SK-N-SH (cell line): ENCODE results near the gene NTNG1. TPM values are rescaled to one million over a fixed set of nuclear protein-coding genes. Genes with fewer than 3 reads are reported as not detected.

Experiments used
- CTCF ChIA-PET: fragments of 300-600, 350-600 bp; formaldehyde crosslinking; extraction: SDS; loops from one replicate; lab custom pipeline; 2021; lab: Yijun Ruan, JAX
- POLR2A ChIA-PET: fragments of 350-600 bp; sonication (Branson Sonifier 250); formaldehyde crosslinking; extraction: SDS; loops from one replicate; lab custom pipeline; 2020; ENCODE audit warnings: antibody characterized with exemption, inconsistent platforms; lab: Yijun Ruan, JAX
- DNase-seq: peaks from one replicate; pipeline ENCODE4 v3.0.0; 2012
- H2AFZ ChIP-seq: fragments of 200-600 bp; sonication (generic); 2 replicates; pipeline ENCODE4 v1.8.1; 2016; ENCODE audit warnings: antibody characterized with exemption, mild to moderate bottlenecking, low read depth
- H3F3A ChIP-seq: fragments of 200-600 bp; sonication (generic); replicated peaks from 2 replicates; pipeline ENCODE3; 2016; ENCODE audit warnings: antibody characterized with exemption, mild to moderate bottlenecking; ENCODE audit not compliant: insufficient read depth
- H3K27ac ChIP-seq, 2 experiments: fragments of 200-500 bp in 1 of 2; fragments of 200-600 bp in 1 of 2; sonication (Bioruptor generic) in 1 of 2; sonication (generic), shearing (Covaris generic) in 1 of 2; 2 replicates each; pipeline versions ENCODE4 v1.5.1 to v1.6.1; 2014 to 2016; ENCODE audit warnings: low read depth in 2 of 2, inconsistent platforms in 1 of 2, low read length in 1 of 2, mild to moderate bottlenecking in 1 of 2, mixed read lengths in 1 of 2
- H3K27me3 ChIP-seq: fragments of 200-600 bp; sonication (generic), shearing (Covaris generic); 2 replicates; pipeline ENCODE4 v1.6.1; 2016; ENCODE audit warnings: mixed run types; ENCODE audit not compliant: insufficient read depth
- H3K36me3 ChIP-seq, 2 experiments: fragments of 200-500 bp in 1 of 2; fragments of 200-600 bp in 1 of 2; sonication (Bioruptor generic) in 1 of 2; sonication (generic) in 1 of 2; replicated peaks in 1 of 2; 2 replicates each; pipeline versions ENCODE3 to v1.5.1; 2014 to 2016; ENCODE audit warnings: low read length in 1 of 2, mild to moderate bottlenecking in 1 of 2; ENCODE audit not compliant: insufficient read depth in 2 of 2, control insufficient read depth in 1 of 2
- H3K4me1 ChIP-seq, 2 experiments: fragments of 200-500 bp in 1 of 2; fragments of 200-600 bp in 1 of 2; sonication (Bioruptor generic) in 1 of 2; sonication (generic), shearing (Covaris generic) in 1 of 2; 2 replicates each; pipeline versions ENCODE4 v1.5.1 to v1.6.1; 2014 to 2016; ENCODE audit warnings: low read depth in 1 of 2, low read length in 1 of 2, mixed run types in 1 of 2; ENCODE audit not compliant: insufficient read depth in 2 of 2, control insufficient read depth in 1 of 2
- H3K4me2 ChIP-seq: fragments of 200-600 bp; sonication (generic), shearing (Covaris generic); 2 replicates; pipeline ENCODE4 v1.6.1; 2017; ENCODE audit warnings: mixed run types
- H3K4me3 ChIP-seq, 2 experiments: fragments of 200-500 bp in 1 of 2; fragments of 200-600 bp in 1 of 2; sonication (Bioruptor generic) in 1 of 2; sonication (generic), shearing (Covaris generic) in 1 of 2; 2 replicates each; pipeline versions ENCODE4 v1.5.1 to v1.8.1; 2014 to 2016; ENCODE audit warnings: low read depth in 2 of 2, inconsistent platforms in 1 of 2, low read length in 1 of 2, mild to moderate bottlenecking in 1 of 2, mixed read lengths in 1 of 2, moderate library complexity in 1 of 2
- H3K79me2 ChIP-seq: fragments of 200-600 bp; sonication (generic); 2 replicates; pipeline ENCODE4 v1.8.1; 2017; ENCODE audit warnings: mild to moderate bottlenecking; ENCODE audit not compliant: insufficient read depth
- H3K9ac ChIP-seq: fragments of 200-600 bp; sonication (generic); 2 replicates; pipeline ENCODE4 v1.6.1; 2017; ENCODE audit warnings: mixed run types
- H3K9me2 ChIP-seq: fragments of 200-600 bp; sonication (generic); 2 replicates; pipeline ENCODE4 v1.6.1; 2017; ENCODE audit warnings: mixed run types
- H3K9me3 ChIP-seq: fragments of 200-600 bp; sonication (generic); 2 replicates; pipeline ENCODE4 v1.6.1; 2017; ENCODE audit warnings: mixed run types, mild to moderate bottlenecking, moderate library complexity
- H4K20me1 ChIP-seq: fragments of 200-600 bp; sonication (generic); 2 replicates; pipeline ENCODE4 v1.6.1; 2017; ENCODE audit warnings: mild to moderate bottlenecking, mixed run types; ENCODE audit not compliant: insufficient read depth
- CHD2 ChIP-seq: fragments of 150-350 bp; IDR thresholded peaks from 2 replicates; pipeline ENCODE4 v1.6.1; 2018; ENCODE audit warnings: low read length; ENCODE audit not compliant: partially characterized antibody
- EP300 ChIP-seq, 2 experiments: IDR thresholded peaks; 2 replicates each; pipeline versions ENCODE4 v1.4.0 to v1.6.1; 2012; ENCODE audit warnings: borderline replicate concordance in 1 of 2, low read depth in 1 of 2, low read length in 1 of 2
- EZH2phosphoT487 ChIP-seq: fragments of 200-600 bp; sonication (generic); IDR thresholded peaks from 2 replicates; pipeline ENCODE4 v1.6.1; 2017; ENCODE audit warnings: low read depth, mixed run types, mild to moderate bottlenecking, antibody characterized with exemption, moderate library complexity, borderline replicate concordance
- GATA2 ChIP-seq: sonication (generic); formaldehyde crosslinking; IDR thresholded peaks from 2 replicates; pipeline ENCODE4 v1.5.0; 2020; ENCODE audit warnings: mild to moderate bottlenecking, missing genetic modification reagents
- MXI1 ChIP-seq: IDR thresholded peaks from 2 replicates; pipeline ENCODE4 v1.6.1; 2012; ENCODE audit warnings: mild to moderate bottlenecking, low read depth, low read length, improper control_type of control experiment
- NRF1 ChIP-seq: IDR thresholded peaks from 2 replicates; pipeline ENCODE4 v1.6.1; 2012; ENCODE audit warnings: low read depth, mild to moderate bottlenecking, low read length
- RCOR1 ChIP-seq: fragments of 150-350 bp; IDR thresholded peaks from 2 replicates; pipeline ENCODE4 v1.6.1; 2017; ENCODE audit warnings: antibody characterized with exemption, low read length
- SIN3A ChIP-seq: IDR thresholded peaks from 2 replicates; pipeline ENCODE4 v1.6.1; 2012; ENCODE audit warnings: low read depth, mild to moderate bottlenecking, low read length, moderate library complexity, borderline replicate concordance
- SMC3 ChIP-seq: IDR thresholded peaks from 2 replicates; pipeline ENCODE4 v1.6.1; 2012; ENCODE audit warnings: low read depth, low read length, improper control_type of control experiment
- WGBS: methylation state at CpG from one replicate; pipeline ENCODE4 v1.1.6; 2017; ENCODE audit warnings: low lambda C conversion rate; 5-methylcytosine and 5-hydroxymethylcytosine counted together
- polyA plus RNA-seq, 3 experiments: library from polyadenylated mRNA; depleted of rRNA; stranded (reverse); fragments of >200 nt; gene quantifications; 2 replicates each; pipeline ENCODE4 v1.2.3, GENCODE V29; 2012
- TF ChIP-seq, protein P1 (sequence below): IDR thresholded peaks from 2 replicates; pipeline ENCODE4; 2012
- TF ChIP-seq, protein P2 (sequence below): IDR thresholded peaks from 2 replicates; pipeline ENCODE4 v1.6.1; 2012; ENCODE audit warnings: mild to moderate bottlenecking, low read depth, low read length, moderate library complexity
- TF ChIP-seq, protein P3 (sequence below): IDR thresholded peaks from 2 replicates; pipeline ENCODE4 v1.4.0; 2012; ENCODE audit warnings: low read depth

Gene NTNG1
- polyA plus RNA-seq, 1 of the 3 experiments (the other 2 are of a cell fraction) = 0.03 TPM

DNA sequence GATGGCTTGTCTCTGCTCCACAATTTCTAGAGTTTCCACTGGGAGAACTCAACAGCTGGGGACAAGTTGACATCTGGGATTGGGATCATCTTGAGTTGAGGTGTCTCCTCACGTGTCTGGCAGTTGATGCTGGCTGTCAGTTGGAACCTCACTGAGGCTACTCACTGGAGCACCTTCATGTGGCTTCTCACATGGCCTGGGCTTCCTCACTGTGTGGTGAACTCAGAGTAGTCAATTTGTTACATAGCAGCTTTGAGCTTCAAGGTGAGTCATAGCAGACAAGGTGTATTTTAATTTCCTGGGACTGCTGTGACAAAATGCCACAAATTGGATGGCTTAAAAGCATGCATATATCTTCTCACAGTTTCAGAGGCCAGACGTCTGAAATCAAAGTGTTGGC is 44.0 kb downstream of the NTNG1 start:
- Histone ChIP-seq H3K27me3 (no peaks in the 10 kb centered on the region), H3K79me2 (no peaks in the 10 kb centered on the region), H3K36me3 (no peaks in the 10 kb centered on the region), H2AFZ (no peak overlapping the region), H3K4me3 (no peak overlapping the region), H3K9me3 (no peaks in the 10 kb centered on the region), H3K9me2 (no peaks in the 10 kb centered on the region), H3K27ac (no peak overlapping the region), H3K4me1 (peaks cover 0 to 27% of the 10 kb centered on the region in 2 experiments; a peak in 2 of 4 replicates), H4K20me1 (no peaks in the 10 kb centered on the region), H3K4me2 (no peak overlapping the region), H3F3A (no peaks in the 10 kb centered on the region), H3K9ac (no peak overlapping the region)
- no peak for TF ChIP-seq SIN3A
- CTCF ChIA-PET = interaction anchor here (1.2 kb wide), 1 partner anchor 344 kb away, joined by 3 read pairs; no protein-coding TSS in a partner anchor
- 17% methylated on average over 2 of the region's 2 CpGs for WGBS
- POLR2A ChIA-PET = no interaction called here
- DNase-seq = no peak

DNA sequence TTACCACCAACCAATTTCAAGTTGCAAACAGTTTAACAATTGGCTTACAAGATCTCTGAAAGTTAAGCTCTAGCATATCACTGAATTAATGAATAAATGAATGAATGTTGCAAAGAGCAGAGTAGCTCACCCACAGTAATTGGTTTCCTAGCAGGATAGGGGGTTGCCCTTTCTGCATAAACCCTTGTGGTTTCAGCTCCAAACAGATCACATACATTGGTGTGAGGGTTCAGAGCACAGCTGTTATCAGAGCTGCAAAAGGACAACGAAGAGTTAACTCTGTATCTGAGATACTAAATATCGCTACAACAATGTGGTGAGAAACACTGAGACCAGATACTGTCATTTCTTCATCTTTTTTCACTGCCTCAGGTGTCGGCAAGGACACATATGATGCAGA is 46.6 kb downstream of the NTNG1 start:
- Histone ChIP-seq H3K9me2 (no peaks in the 10 kb centered on the region), H3K4me1 (peaks cover 0 to 22% of the 10 kb centered on the region in 2 experiments; a peak in 2 of 4 replicates), H3K27me3 (no peaks in the 10 kb centered on the region), H3K9me3 (no peaks in the 10 kb centered on the region), H3K4me2 (no peak overlapping the region), H3K4me3 (no peak overlapping the region)
- ChIA-PET POLR2A (no interaction called here), CTCF (no interaction called here)
- 15% methylated on average over 3 of the region's 3 CpGs for WGBS
- TF ChIP-seq EZH2phosphoT487 (no peak), SIN3A (no peak), CHD2 (no peak), NRF1 (no peak), GATA2 (CRISPR knock-in tag) (no peak), MXI1 (no peak), RCOR1 (no peak), SMC3 (no peak), EP300 (IDR thresholded peaks at IDR 0.05; ENCODE audit: borderline replicate concordance in 1 of 2, low read depth in 1 of 2, low read length in 1 of 2) (no peak)
- TF ChIP-seq, protein P1, sequence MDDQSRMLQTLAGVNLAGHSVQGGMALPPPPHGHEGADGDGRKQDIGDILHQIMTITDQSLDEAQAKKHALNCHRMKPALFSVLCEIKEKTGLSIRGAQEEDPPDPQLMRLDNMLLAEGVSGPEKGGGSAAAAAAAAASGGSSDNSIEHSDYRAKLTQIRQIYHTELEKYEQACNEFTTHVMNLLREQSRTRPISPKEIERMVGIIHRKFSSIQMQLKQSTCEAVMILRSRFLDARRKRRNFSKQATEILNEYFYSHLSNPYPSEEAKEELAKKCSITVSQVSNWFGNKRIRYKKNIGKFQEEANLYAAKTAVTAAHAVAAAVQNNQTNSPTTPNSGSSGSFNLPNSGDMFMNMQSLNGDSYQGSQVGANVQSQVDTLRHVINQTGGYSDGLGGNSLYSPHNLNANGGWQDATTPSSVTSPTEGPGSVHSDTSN = no peak
- TF ChIP-seq, protein P2, sequence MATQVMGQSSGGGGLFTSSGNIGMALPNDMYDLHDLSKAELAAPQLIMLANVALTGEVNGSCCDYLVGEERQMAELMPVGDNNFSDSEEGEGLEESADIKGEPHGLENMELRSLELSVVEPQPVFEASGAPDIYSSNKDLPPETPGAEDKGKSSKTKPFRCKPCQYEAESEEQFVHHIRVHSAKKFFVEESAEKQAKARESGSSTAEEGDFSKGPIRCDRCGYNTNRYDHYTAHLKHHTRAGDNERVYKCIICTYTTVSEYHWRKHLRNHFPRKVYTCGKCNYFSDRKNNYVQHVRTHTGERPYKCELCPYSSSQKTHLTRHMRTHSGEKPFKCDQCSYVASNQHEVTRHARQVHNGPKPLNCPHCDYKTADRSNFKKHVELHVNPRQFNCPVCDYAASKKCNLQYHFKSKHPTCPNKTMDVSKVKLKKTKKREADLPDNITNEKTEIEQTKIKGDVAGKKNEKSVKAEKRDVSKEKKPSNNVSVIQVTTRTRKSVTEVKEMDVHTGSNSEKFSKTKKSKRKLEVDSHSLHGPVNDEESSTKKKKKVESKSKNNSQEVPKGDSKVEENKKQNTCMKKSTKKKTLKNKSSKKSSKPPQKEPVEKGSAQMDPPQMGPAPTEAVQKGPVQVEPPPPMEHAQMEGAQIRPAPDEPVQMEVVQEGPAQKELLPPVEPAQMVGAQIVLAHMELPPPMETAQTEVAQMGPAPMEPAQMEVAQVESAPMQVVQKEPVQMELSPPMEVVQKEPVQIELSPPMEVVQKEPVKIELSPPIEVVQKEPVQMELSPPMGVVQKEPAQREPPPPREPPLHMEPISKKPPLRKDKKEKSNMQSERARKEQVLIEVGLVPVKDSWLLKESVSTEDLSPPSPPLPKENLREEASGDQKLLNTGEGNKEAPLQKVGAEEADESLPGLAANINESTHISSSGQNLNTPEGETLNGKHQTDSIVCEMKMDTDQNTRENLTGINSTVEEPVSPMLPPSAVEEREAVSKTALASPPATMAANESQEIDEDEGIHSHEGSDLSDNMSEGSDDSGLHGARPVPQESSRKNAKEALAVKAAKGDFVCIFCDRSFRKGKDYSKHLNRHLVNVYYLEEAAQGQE = no peak
- TF ChIP-seq, protein P3, sequence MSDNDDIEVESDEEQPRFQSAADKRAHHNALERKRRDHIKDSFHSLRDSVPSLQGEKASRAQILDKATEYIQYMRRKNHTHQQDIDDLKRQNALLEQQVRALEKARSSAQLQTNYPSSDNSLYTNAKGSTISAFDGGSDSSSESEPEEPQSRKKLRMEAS = no peak
- TF ChIP-seq, all 33 proteins: peak for 0
- no peaks in the 10 kb centered on the region for H4K20me1 ChIP-seq
- no peaks in the 10 kb centered on the region for H3K36me3 ChIP-seq
- DNase-seq = no peak
- H2AFZ ChIP-seq = no peak overlapping the region
- no peak overlapping the region for H3K9ac ChIP-seq
- H3K79me2 ChIP-seq = no peaks in the 10 kb centered on the region
- no peaks in the 10 kb centered on the region for H3F3A ChIP-seq
- no peak overlapping the region for H3K27ac ChIP-seq
